ENCODE results near the gene RPUSD1. TPM values are rescaled to one million over a fixed set of nuclear protein-coding genes. Genes with fewer than 3 reads are reported as not detected.
"Not testable (repeated sequence)": the region's sequence is repeated elsewhere in the genome, so short reads cannot be mapped to it uniquely, and the experiment has no call there.

The RPUSD1 gene
- total RNA-seq, 4 donors from 2014 or later, result 31.0 to 42.1 (median 37.4) TPM

- Histone ChIP-seq H3K9me3 (no peaks in the 10 kb centered on the region), H3K27me3 (no peaks in the 10 kb centered on the region), H3K36me3 (no peaks in the 10 kb centered on the region), H3K4me1 (peaks cover 0 to 16% (median 9%) of the 10 kb centered on the region in 4 donors), H3K27ac (no peak overlapping the region), H3K4me3 (no peak overlapping the region)
- no peak for DNase-seq
- TF ChIP-seq CTCF (IDR thresholded peaks at IDR 0.05), result no peak
- TF ChIP-seq POLR2A (IDR thresholded peaks at IDR 0.05), result no peak
These were observed 44.2 kb downstream of the RPUSD1 start for GRCh38 chr16:743794-744500.

GRCh38 chr16:742894-743293 is 45.3 kb downstream of the RPUSD1 start:
- not testable (repeated sequence) for H3K27ac ChIP-seq, H3K4me3 ChIP-seq, DNase-seq, H3K27me3 ChIP-seq, H3K9me3 ChIP-seq, H3K36me3 ChIP-seq
- H3K4me1 ChIP-seq, result peaks cover 0 to 16% (median 9%) of the 10 kb centered on the region in 4 donors

- no peaks in the 10 kb centered on the region for H3K27me3 ChIP-seq
- H3K9me3 ChIP-seq, result no peaks in the 10 kb centered on the region
- DNase-seq, result no peak
- no peak overlapping the region for H3K27ac ChIP-seq
- H3K36me3 ChIP-seq, result peaks cover 0 to 15% (median 0%) of the 10 kb centered on the region in 3 donors
- H3K4me3 ChIP-seq, result no peak overlapping the region
- TF ChIP-seq CTCF (IDR thresholded peaks at IDR 0.05) (no peak), POLR2A (IDR thresholded peaks at IDR 0.05) (no peak)
- H3K4me1 ChIP-seq, result peaks cover 0 to 16% (median 9%) of the 10 kb centered on the region in 4 donors
These were observed 46.1 kb downstream of the RPUSD1 start for GRCh38 chr16:741986-742629.

- Histone ChIP-seq H3K27ac (peak within 1 kb of the TSS; percentile 36 to 90 (median 72)), H3K4me3 (peak within 1 kb of the TSS; percentile 66 to 95 (median 80)), H3K9me3 (no peaks in the 10 kb centered on the region), H3K36me3 (peaks cover 0 to 27% (median 0%) of the 10 kb centered on the region in 3 donors), H3K27me3 (no peaks in the 10 kb centered on the region), H3K4me1 (peaks cover 0 to 16% (median 9%) of the 10 kb centered on the region in 4 donors)
- TF ChIP-seq POLR2A (IDR thresholded peaks at IDR 0.05) (peak; percentile 51 to 67), CTCF (IDR thresholded peaks at IDR 0.05) (peak; percentile 95 to 99 (median 96))
- peak; percentile 82 to 94 (median 93) for DNase-seq
These were observed 47.2 kb downstream of the RPUSD1 start, which contains the start of gene CIAO3 for GRCh38 chr16:740764-741505. TSS of gene CIAO3 (minus strand) at chr16:740997. CDS start at chr16:740985, 12 bp downstream.

GRCh38 chr16:740459-740763 is 47.8 kb downstream of the RPUSD1 start:
- H3K27me3 ChIP-seq, result no peaks in the 10 kb centered on the region
- TF ChIP-seq POLR2A (IDR thresholded peaks at IDR 0.05), result no peak
- TF ChIP-seq CTCF (IDR thresholded peaks at IDR 0.05), result no peak
- no peak for DNase-seq
- peak overlapping the region; percentile 36 to 90 (median 72) for H3K27ac ChIP-seq
- peak overlapping the region; percentile 66 to 95 (median 80) for H3K4me3 ChIP-seq
- peaks cover 0 to 16% (median 9%) of the 10 kb centered on the region in 4 donors for H3K4me1 ChIP-seq
- peaks cover 0 to 32% (median 0%) of the 10 kb centered on the region in 3 donors for H3K36me3 ChIP-seq
- H3K9me3 ChIP-seq, result no peaks in the 10 kb centered on the region

Measured in Peyer's patch (tissue), 4 donors.